ENCODE measurements around the gene ZNF609.

GRCh38 chr15:64621056-64621455 is 160.7 kb downstream of the ZNF609 start:
- TF ChIP-seq ATF2 (IDR thresholded peaks at IDR 0.05; ENCODE audit: low read length) (no peak), PKNOX1 (IDR thresholded peaks at IDR 0.05) (no peak), EGR1 (IDR thresholded peaks at IDR 0.05; ENCODE audit: borderline replicate concordance in 1 of 2, low read depth in 2 of 2, low read length in 2 of 2) (no peak), HDAC6 (IDR thresholded peaks at IDR 0.05; ENCODE audit: unreplicated experiment) (no peak), CTCF (IDR thresholded peaks at IDR 0.05 in 2 of 3, conservative IDR thresholded peaks at IDR 0.05 in 1 of 3; ENCODE audit: control insufficient read depth in 2 of 3, extremely low read depth in 1 of 3, insufficient read depth in 1 of 3, low read depth in 3 of 3, low read length in 3 of 3) (no peak), KDM1A (IDR thresholded peaks at IDR 0.05; ENCODE audit: borderline replicate concordance) (no peak), POLR2AphosphoS5 (IDR thresholded peaks at IDR 0.05; ENCODE audit: low read length) (no peak), POLR2A (IDR thresholded peaks at IDR 0.05; ENCODE audit: low read depth, low read length) (no peak), TBL1XR1 (IDR thresholded peaks at IDR 0.05; ENCODE audit: low read depth, low read length) (no peak), IKZF2 (IDR thresholded peaks at IDR 0.05) (no peak)
